Measurements from ENCODE around the gene NARS2.

- TF ChIP-seq POLR2A (IDR thresholded peaks at IDR 0.05) (no peak), CTCF (IDR thresholded peaks at IDR 0.05 in 4 of 5, conservative IDR thresholded peaks at IDR 0.05 in 1 of 5) (no peak)
These were observed 100.2 kb downstream of the NARS2 start for GRCh38 chr11:78474451-78474850.
